Trophoblast cell (in vitro differentiated cells and primary cell): Measurements from ENCODE around the gene MRGPRF.

Experiments used
- DNase-seq, 2 donors: peaks; one replicate each; pipeline ENCODE4 v3.0.0-alpha.2; 2016
- H2AFZ ChIP-seq: 2 replicates; pipeline ENCODE4 v1.6.1; 2013; ENCODE audit warnings: low read length, moderate library complexity, mild to moderate bottlenecking; ENCODE audit not compliant: insufficient read depth, poor library complexity
- H2AK5ac ChIP-seq: 2 replicates; pipeline ENCODE4 v1.6.1; 2013; ENCODE audit warnings: mild to moderate bottlenecking, low read length
- H2BK120ac ChIP-seq: 2 replicates; pipeline ENCODE4 v1.6.1; 2013; ENCODE audit warnings: low read length, mild to moderate bottlenecking, moderate library complexity; ENCODE audit not compliant: insufficient read depth, poor library complexity
- H2BK12ac ChIP-seq: 2 replicates; pipeline ENCODE4 v1.6.1; 2013; ENCODE audit warnings: mild to moderate bottlenecking, low read length, moderate library complexity
- H2BK5ac ChIP-seq: 2 replicates; pipeline ENCODE4 v1.6.1; 2013; ENCODE audit warnings: low read length, low read depth, moderate library complexity, mild to moderate bottlenecking; ENCODE audit not compliant: poor library complexity
- H3K14ac ChIP-seq: 2 replicates; pipeline ENCODE4 v1.6.1; 2013; ENCODE audit warnings: mild to moderate bottlenecking, low read length
- H3K18ac ChIP-seq: 2 replicates; pipeline ENCODE4 v1.6.1; 2013; ENCODE audit warnings: mild to moderate bottlenecking, low read length
- H3K23ac ChIP-seq: 2 replicates; pipeline ENCODE4 v1.6.1; 2013; ENCODE audit warnings: low read length
- H3K27ac ChIP-seq: 2 replicates; pipeline ENCODE4 v1.5.1; 2013; ENCODE audit warnings: low read depth, mild to moderate bottlenecking, inconsistent platforms, low read length, moderate library complexity
- H3K27me3 ChIP-seq: 2 replicates; pipeline ENCODE4 v1.6.1; 2013; ENCODE audit warnings: inconsistent platforms, mild to moderate bottlenecking, low read length, moderate library complexity; ENCODE audit not compliant: insufficient read depth
- H3K36me3 ChIP-seq, 2 experiments: 1 replicate in 1 of 2; 2 replicates in 1 of 2; pipeline ENCODE4 v1.6.1; 2013; ENCODE audit warnings: low read length in 2 of 2, mild to moderate bottlenecking in 2 of 2, moderate library complexity in 1 of 2; ENCODE audit not compliant: insufficient read depth in 2 of 2, control insufficient read depth in 1 of 2
- H3K4ac ChIP-seq: 2 replicates; pipeline ENCODE4 v1.6.1; 2013; ENCODE audit warnings: low read depth, mild to moderate bottlenecking, low read length, moderate library complexity
- H3K4me1 ChIP-seq, 2 experiments: 1 replicate in 1 of 2; 2 replicates in 1 of 2; pipeline ENCODE4 v1.6.1; 2013; ENCODE audit warnings: low read length in 2 of 2, mild to moderate bottlenecking in 2 of 2, moderate library complexity in 1 of 2; ENCODE audit not compliant: insufficient read depth in 2 of 2, control insufficient read depth in 1 of 2
- H3K4me2 ChIP-seq: 2 replicates; pipeline ENCODE4 v1.6.1; 2013; ENCODE audit warnings: inconsistent platforms, mild to moderate bottlenecking, low read length, moderate library complexity
- H3K4me3 ChIP-seq: 2 replicates; pipeline ENCODE4 v1.5.1; 2013; ENCODE audit warnings: mild to moderate bottlenecking, low read depth, low read length, inconsistent platforms
- H3K79me1 ChIP-seq: one replicate; pipeline ENCODE4 v1.6.1; 2013; ENCODE audit warnings: low read length
- H3K79me2 ChIP-seq: 2 replicates; pipeline ENCODE4 v1.6.1; 2013; ENCODE audit warnings: low read length, mild to moderate bottlenecking; ENCODE audit not compliant: control insufficient read depth, insufficient read depth, poor library complexity
- H3K9ac ChIP-seq: 2 replicates; pipeline ENCODE4 v1.6.1; 2013; ENCODE audit warnings: mild to moderate bottlenecking, low read length
- H3K9me3 ChIP-seq: 2 replicates; pipeline ENCODE4 v1.6.1; 2013; ENCODE audit warnings: low read depth, mild to moderate bottlenecking, control low read depth, inconsistent platforms, low read length; ENCODE audit not compliant: insufficient read depth
- H4K12ac ChIP-seq: 2 replicates; pipeline ENCODE4 v1.6.1; 2013; ENCODE audit warnings: low read depth, mild to moderate bottlenecking, low read length, moderate library complexity
- H4K8ac ChIP-seq: 2 replicates; pipeline ENCODE4 v1.6.1; 2013; ENCODE audit warnings: low read depth, mild to moderate bottlenecking, low read length, moderate library complexity
- H4K91ac ChIP-seq: one replicate; pipeline ENCODE4 v1.6.1; 2013; ENCODE audit warnings: low read depth, mild to moderate bottlenecking, low read length, moderate library complexity
- WGBS: extraction: QIAGEN DNeasy Blood & Tissue Kit; methylation state at CpG from one replicate; pipeline ENCODE4 v1.1.7; 2013; ENCODE audit warnings: missing lambda C conversion rate; ENCODE audit not compliant: insufficient read length, insufficient coverage; ENCODE audit errors: extremely low coverage; 5-methylcytosine and 5-hydroxymethylcytosine counted together

Gene MRGPRF

DNA sequence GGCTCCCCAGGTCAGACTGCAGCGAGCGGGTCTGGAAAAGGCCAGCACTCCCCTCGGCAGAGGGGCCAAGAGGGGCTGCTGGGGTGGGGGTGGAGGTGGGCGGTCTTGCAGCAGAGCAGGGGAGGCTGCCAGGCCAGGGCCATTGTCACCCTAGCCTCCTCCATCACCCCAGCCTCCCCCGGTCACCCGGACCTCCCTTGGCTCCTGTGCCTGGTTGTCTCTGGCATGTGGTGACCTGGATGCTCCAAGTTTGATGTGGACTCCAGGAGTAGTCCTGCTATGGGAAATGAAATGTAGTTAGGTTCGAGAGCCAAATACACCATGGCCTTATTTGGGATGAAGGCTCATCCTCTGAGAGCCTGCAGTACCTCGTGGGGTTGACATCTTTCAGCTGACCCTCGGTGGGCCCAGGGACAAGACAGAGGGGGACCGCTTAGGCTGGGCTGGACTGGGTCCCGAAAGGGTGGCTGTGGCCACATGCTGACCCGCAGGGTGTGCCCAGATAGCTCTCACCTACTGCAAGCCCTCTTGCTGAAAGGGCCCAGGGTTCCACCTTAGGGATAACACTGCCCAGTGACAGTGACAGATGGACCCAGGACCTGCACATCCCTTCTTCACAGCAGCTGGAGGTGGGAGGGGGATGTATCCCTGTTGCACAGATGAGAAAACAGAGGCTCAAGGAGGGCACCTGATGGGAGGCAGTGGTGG is 56.3 kb downstream of the MRGPRF start:
- H3K79me1 ChIP-seq = no peaks in the 10 kb centered on the region
- no peak overlapping the region for H3K14ac ChIP-seq
- H2AFZ ChIP-seq = no peak overlapping the region
- no peak overlapping the region for H3K23ac ChIP-seq
- H3K18ac ChIP-seq = no peak overlapping the region
- DNase-seq = no peak
- H3K79me2 ChIP-seq = no peaks in the 10 kb centered on the region
- no peak overlapping the region for H2BK12ac ChIP-seq
- H3K4me2 ChIP-seq = no peak overlapping the region
- H4K91ac ChIP-seq = no peak overlapping the region
- no peak overlapping the region for H2BK5ac ChIP-seq
- H3K9ac ChIP-seq = no peak overlapping the region
- no peak overlapping the region for H3K4ac ChIP-seq
- H4K8ac ChIP-seq = no peak overlapping the region
- no peak overlapping the region for H2BK120ac ChIP-seq
- H3K4me3 ChIP-seq = no peak overlapping the region
- no peak overlapping the region for H4K12ac ChIP-seq
- H3K27me3 ChIP-seq = no peaks in the 10 kb centered on the region
- no peaks in the 10 kb centered on the region for H3K36me3 ChIP-seq
- no peaks in the 10 kb centered on the region for H3K9me3 ChIP-seq
- H2AK5ac ChIP-seq = no peak overlapping the region
- no peaks in the 10 kb centered on the region for H3K4me1 ChIP-seq
- no CpG with 5 or more reads among the region's 12 CpGs for WGBS
- H3K27ac ChIP-seq = no peak overlapping the region

DNA sequence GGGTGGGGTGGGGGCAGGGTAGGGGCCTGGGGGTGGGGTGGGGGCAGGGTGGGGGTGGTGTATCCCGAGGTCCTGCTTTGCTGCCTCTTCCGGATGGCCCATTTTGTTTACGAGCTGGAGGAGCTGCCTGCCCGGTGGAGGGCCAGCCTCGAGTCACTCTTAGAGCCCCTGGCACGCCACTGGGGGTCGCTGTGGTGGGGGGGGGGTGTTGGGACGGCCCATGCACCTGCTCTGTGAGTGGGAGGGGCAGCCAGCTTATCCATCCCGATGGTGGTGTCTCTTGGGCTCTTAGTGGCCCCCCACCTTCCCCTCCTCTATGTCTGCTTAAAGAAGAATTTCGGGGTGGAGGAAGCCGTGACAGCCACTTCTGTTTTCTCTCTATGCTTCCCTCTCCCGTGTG is 56.9 kb downstream of the MRGPRF start:
- H3K4me2 ChIP-seq = no peak overlapping the region
- no CpG with 5 or more reads among the region's 12 CpGs for WGBS
- no peak overlapping the region for H3K18ac ChIP-seq
- H3K36me3 ChIP-seq = no peaks in the 10 kb centered on the region
- no peak overlapping the region for H3K27ac ChIP-seq
- no peak overlapping the region for H4K91ac ChIP-seq
- H3K4me3 ChIP-seq = no peak overlapping the region
- no peak overlapping the region for H4K8ac ChIP-seq
- no peak overlapping the region for H3K23ac ChIP-seq
- no peaks in the 10 kb centered on the region for H3K79me2 ChIP-seq
- H3K79me1 ChIP-seq = no peaks in the 10 kb centered on the region
- H2BK12ac ChIP-seq = no peak overlapping the region
- no peak overlapping the region for H2BK5ac ChIP-seq
- H3K14ac ChIP-seq = no peak overlapping the region
- H3K4me1 ChIP-seq = no peaks in the 10 kb centered on the region
- no peak overlapping the region for H4K12ac ChIP-seq
- no peaks in the 10 kb centered on the region for H3K27me3 ChIP-seq
- no peak overlapping the region for H3K9ac ChIP-seq
- no peak overlapping the region for H2AFZ ChIP-seq
- no peak for DNase-seq
- no peak overlapping the region for H3K4ac ChIP-seq
- H3K9me3 ChIP-seq = no peaks in the 10 kb centered on the region
- no peak overlapping the region for H2AK5ac ChIP-seq
- no peak overlapping the region for H2BK120ac ChIP-seq

DNA sequence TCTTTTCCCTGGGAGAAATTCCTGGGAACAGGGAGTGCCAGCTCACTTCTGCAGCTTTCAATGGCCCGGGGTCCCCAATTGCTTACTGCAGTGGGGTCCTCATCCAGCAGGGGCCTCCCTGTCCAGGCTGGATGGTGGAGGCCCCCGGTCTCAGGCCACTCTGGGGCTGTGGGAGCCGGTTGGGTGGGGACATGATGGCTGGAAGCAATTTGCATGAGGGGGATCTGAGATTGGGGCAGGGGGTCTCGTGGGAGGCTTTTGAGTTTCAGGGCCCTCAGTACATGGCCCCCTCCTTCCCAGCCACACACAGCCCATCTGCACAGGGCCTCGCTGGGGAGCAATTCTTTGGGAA is 57.5 kb downstream of the MRGPRF start:
- Histone ChIP-seq H3K4ac (no peak overlapping the region), H3K79me1 (no peaks in the 10 kb centered on the region), H3K36me3 (no peaks in the 10 kb centered on the region)

DNA sequence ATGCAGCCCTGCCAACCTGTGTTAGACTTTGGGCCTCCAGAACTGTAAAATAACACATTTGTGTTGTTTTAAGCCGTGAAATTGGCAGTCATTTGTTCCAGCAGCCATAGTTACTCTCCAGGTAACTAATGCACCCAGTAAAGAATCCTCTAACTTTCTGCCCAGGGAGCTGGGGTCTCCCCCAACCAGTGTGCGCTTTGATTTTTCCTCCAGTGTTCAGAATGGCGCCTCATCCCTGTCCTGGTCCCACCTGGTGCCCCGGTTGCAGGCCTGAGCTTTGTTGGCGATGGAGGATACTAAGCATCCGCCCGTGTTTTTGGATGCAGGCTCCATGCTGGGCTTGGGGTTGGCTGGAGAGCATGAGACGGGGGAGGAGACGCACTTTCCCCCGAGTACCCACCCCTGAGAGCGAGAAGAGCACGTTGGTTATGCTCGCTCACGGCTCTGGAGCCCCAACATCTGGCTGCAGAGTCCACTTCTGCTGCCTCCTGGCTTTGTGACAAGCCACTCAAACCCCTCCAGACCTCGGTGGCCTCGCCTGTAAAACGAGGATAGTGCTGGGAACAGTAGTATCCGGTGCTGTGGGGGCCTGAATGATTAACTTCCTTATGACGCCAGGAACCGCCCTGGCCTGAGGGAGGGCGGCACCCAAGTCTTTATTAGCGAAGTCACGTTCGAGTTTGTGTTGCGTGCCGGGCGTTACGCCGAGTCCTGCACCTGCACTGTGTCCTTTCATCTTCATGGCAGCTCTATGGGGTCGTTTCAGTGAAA is 58.0 kb downstream of the MRGPRF start:
- Histone ChIP-seq H3K9ac (peak overlapping the region; percentile 25), H3K27me3 (no peaks in the 10 kb centered on the region), H2BK120ac (no peak overlapping the region), H3K14ac (no peak overlapping the region), H4K12ac (no peak overlapping the region), H2AK5ac (no peak overlapping the region), H3K4me3 (no peak overlapping the region), H3K9me3 (no peaks in the 10 kb centered on the region), H3K79me2 (no peaks in the 10 kb centered on the region), H4K8ac (no peak overlapping the region), H3K27ac (no peak overlapping the region), H3K79me1 (no peaks in the 10 kb centered on the region), H3K4me2 (no peak overlapping the region), H4K91ac (no peak overlapping the region), H2BK5ac (no peak overlapping the region), H3K23ac (no peak overlapping the region), H3K4ac (no peak overlapping the region), H2AFZ (no peak overlapping the region), H3K36me3 (no peaks in the 10 kb centered on the region), H3K4me1 (no peaks in the 10 kb centered on the region), H3K18ac (no peak overlapping the region), H2BK12ac (no peak overlapping the region)
- DNase-seq = peak in 1 of 2 donors; percentile 22
- no CpG with 5 or more reads among the region's 30 CpGs for WGBS

More for the DNA sequence above, 57.5 kb downstream of the MRGPRF start:
- H3K4me3 ChIP-seq = no peak overlapping the region
- no peak overlapping the region for H2BK5ac ChIP-seq
- no peak overlapping the region for H4K91ac ChIP-seq
- no peak overlapping the region for H3K14ac ChIP-seq
- no peaks in the 10 kb centered on the region for H3K4me1 ChIP-seq
- H3K9ac ChIP-seq = no peak overlapping the region
- H2BK12ac ChIP-seq = no peak overlapping the region
- H2AFZ ChIP-seq = no peak overlapping the region
- H3K4me2 ChIP-seq = no peak overlapping the region
- H3K9me3 ChIP-seq = no peaks in the 10 kb centered on the region
- no peak overlapping the region for H3K23ac ChIP-seq
- H4K8ac ChIP-seq = no peak overlapping the region
- WGBS = no CpG with 5 or more reads among the region's 5 CpGs
- H3K79me2 ChIP-seq = no peaks in the 10 kb centered on the region
- H4K12ac ChIP-seq = no peak overlapping the region
- H3K18ac ChIP-seq = no peak overlapping the region
- no peak for DNase-seq
- H3K27ac ChIP-seq = no peak overlapping the region
- H3K27me3 ChIP-seq = no peaks in the 10 kb centered on the region
- H2AK5ac ChIP-seq = no peak overlapping the region
- H2BK120ac ChIP-seq = no peak overlapping the region
